Measurements from ENCODE around the gene USP54. TPM values are rescaled to one million over a fixed set of nuclear protein-coding genes. Genes with fewer than 3 reads are reported as not detected.

Gene USP54
- total and polyA plus RNA-seq, 2 of the 13 experiments (the other 11 are each of a cell fraction or from before 2014, with no cell fraction given) = 18.1 to 25.0 TPM

- TF ChIP-seq, protein P1, sequence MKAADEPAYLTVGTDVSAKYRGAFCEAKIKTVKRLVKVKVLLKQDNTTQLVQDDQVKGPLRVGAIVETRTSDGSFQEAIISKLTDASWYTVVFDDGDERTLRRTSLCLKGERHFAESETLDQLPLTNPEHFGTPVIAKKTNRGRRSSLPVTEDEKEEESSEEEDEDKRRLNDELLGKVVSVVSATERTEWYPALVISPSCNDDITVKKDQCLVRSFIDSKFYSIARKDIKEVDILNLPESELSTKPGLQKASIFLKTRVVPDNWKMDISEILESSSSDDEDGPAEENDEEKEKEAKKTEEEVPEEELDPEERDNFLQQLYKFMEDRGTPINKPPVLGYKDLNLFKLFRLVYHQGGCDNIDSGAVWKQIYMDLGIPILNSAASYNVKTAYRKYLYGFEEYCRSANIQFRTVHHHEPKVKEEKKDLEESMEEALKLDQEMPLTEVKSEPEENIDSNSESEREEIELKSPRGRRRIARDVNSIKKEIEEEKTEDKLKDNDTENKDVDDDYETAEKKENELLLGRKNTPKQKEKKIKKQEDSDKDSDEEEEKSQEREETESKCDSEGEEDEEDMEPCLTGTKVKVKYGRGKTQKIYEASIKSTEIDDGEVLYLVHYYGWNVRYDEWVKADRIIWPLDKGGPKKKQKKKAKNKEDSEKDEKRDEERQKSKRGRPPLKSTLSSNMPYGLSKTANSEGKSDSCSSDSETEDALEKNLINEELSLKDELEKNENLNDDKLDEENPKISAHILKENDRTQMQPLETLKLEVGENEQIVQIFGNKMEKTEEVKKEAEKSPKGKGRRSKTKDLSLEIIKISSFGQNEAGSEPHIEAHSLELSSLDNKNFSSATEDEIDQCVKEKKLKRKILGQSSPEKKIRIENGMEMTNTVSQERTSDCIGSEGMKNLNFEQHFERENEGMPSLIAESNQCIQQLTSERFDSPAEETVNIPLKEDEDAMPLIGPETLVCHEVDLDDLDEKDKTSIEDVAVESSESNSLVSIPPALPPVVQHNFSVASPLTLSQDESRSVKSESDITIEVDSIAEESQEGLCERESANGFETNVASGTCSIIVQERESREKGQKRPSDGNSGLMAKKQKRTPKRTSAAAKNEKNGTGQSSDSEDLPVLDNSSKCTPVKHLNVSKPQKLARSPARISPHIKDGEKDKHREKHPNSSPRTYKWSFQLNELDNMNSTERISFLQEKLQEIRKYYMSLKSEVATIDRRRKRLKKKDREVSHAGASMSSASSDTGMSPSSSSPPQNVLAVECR (CRISPR knock-in tag; IDR thresholded peaks at IDR 0.05; ENCODE audit: borderline replicate concordance) = peak; percentile 32; the same call in 1 of the 2 replicates
- no peak for TF ChIP-seq ZNF784 (CRISPR knock-in tag; IDR thresholded peaks at IDR 0.05; ENCODE audit: borderline replicate concordance)
- peak; percentile 44 for TF ChIP-seq HDAC1 (CRISPR knock-in tag; IDR thresholded peaks at IDR 0.05)
- TF ChIP-seq NCOA2 (CRISPR knock-in tag; IDR thresholded peaks at IDR 0.05) = no peak
- TF ChIP-seq ETV5 (CRISPR knock-in tag; IDR thresholded peaks at IDR 0.05; ENCODE audit: borderline replicate concordance) = no peak
- TF ChIP-seq HOMEZ (CRISPR knock-in tag; IDR thresholded peaks at IDR 0.05; ENCODE audit: low read depth) = no peak
- TF ChIP-seq GZF1 (CRISPR knock-in tag; IDR thresholded peaks at IDR 0.05) = no peak; the same call in 1 of the 2 replicates
- no peak for TF ChIP-seq CERS6 (CRISPR knock-in tag; IDR thresholded peaks at IDR 0.05)
- no peak for TF ChIP-seq NR2F2 (IDR thresholded peaks at IDR 0.05; ENCODE audit: borderline replicate concordance, low read depth)
- no peak for TF ChIP-seq ZNF569 (CRISPR knock-in tag; IDR thresholded peaks at IDR 0.05; ENCODE audit: borderline replicate concordance)
- TF ChIP-seq PRDM15 (CRISPR knock-in tag; IDR thresholded peaks at IDR 0.05) = no peak
- TF ChIP-seq FOXP4 (CRISPR knock-in tag; IDR thresholded peaks at IDR 0.05) = no peak
- TF ChIP-seq ZNF747 (CRISPR knock-in tag; IDR thresholded peaks at IDR 0.05; ENCODE audit: borderline replicate concordance) = no peak
- TF ChIP-seq ZNF224 (CRISPR knock-in tag; IDR thresholded peaks at IDR 0.05) = no peak
These were observed 34.1 kb upstream of the USP54 start (continued) for GRCh38 chr10:73625004-73625883.
